ENCODE data around the gene SLC35E1.

Gene SLC35E1

GRCh38 chr19:16598848-16599247 lies 26.6 kb upstream of the SLC35E1 start:
- no peak for TF ChIP-seq CTCF (IDR thresholded peaks at IDR 0.05; ENCODE audit: low read depth, low read length)

DNA sequence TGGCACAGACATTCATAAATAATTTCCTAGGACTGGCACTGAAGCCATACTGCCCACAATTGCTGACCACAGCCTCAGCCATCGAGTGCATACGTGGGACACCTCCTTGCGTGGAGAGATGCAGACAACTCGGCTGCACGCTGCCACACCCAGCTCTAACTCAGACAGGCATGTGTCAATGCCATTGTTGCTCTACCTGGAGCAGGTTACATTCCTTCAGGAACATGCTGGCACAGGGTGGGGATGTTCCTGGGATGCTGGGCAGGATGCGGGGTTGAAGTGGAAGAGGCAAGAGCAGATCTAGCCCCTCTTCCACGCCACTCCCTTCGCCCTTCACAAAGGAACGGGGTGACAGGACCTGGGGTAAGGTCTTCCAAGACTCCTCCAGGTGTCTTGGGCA lies 24.2 kb upstream of the SLC35E1 start:
- no peak for TF ChIP-seq CTCF (IDR thresholded peaks at IDR 0.05; ENCODE audit: low read depth, low read length)
- no peak overlapping the region for H3K4me3 ChIP-seq (ENCODE audit: low read depth, low read length)

More at GRCh38 chr19:16598848-16599247, 26.6 kb upstream of the SLC35E1 start:
- H3K4me3 ChIP-seq (ENCODE audit: low read depth, low read length), result no peak overlapping the region

DNA sequence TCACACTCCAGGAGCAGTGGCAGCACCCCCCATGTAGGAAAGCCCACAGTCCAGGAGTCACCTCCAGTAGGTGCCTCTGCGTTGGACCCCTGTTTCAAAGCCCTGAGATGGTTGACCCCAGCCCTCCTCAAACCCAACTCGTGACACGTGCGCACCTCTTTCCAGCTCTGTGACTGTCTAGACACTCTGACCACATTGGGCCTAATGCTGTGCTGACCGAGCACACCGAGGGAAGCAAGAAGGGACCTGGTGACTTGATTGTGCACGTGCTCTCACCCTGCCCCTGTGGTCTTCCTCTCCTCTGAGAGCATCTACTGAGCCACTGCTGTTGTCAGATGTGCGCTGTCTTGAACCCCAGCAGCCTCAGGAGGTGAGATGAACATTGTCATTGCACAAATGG lies 22.9 kb upstream of the SLC35E1 start:
- H3K4me3 ChIP-seq (ENCODE audit: low read depth, low read length), result no peak overlapping the region
- TF ChIP-seq CTCF (IDR thresholded peaks at IDR 0.05; ENCODE audit: low read depth, low read length), result no peak

- TF ChIP-seq CTCF (IDR thresholded peaks at IDR 0.05; ENCODE audit: low read depth, low read length), result no peak
- no peak overlapping the region for H3K4me3 ChIP-seq (ENCODE audit: low read depth, low read length)
These were observed 22.5 kb upstream of the SLC35E1 start for GRCh38 chr19:16594681-16595091.

- H3K4me3 ChIP-seq (ENCODE audit: low read depth, low read length), result no peak overlapping the region
- no peak for TF ChIP-seq CTCF (IDR thresholded peaks at IDR 0.05; ENCODE audit: low read depth, low read length)
These were observed 21.9 kb upstream of the SLC35E1 start for GRCh38 chr19:16594131-16594586.

DNA sequence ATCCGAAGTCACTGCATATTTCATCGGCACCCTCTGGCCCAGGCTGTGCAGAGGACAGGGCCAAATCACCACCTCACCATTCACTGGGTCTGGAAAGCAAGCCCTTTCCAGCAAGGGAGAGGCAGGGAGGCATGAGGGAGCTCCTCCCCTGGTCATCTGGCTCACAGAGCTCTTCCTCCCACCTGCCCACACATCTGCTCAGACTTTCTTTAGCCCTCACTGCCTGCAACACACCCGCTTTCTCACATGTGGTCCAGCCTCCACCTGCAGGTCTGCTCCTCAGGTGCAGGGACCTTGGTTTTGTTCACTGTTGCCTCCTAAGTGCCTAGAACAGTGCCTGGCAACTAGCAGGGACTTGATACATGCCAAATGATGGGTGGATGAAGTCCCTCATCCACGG lies 21.0 kb upstream of the SLC35E1 start:
- no peak for TF ChIP-seq CTCF (IDR thresholded peaks at IDR 0.05; ENCODE audit: low read depth, low read length)
- no peak overlapping the region for H3K4me3 ChIP-seq (ENCODE audit: low read depth, low read length)

DNA sequence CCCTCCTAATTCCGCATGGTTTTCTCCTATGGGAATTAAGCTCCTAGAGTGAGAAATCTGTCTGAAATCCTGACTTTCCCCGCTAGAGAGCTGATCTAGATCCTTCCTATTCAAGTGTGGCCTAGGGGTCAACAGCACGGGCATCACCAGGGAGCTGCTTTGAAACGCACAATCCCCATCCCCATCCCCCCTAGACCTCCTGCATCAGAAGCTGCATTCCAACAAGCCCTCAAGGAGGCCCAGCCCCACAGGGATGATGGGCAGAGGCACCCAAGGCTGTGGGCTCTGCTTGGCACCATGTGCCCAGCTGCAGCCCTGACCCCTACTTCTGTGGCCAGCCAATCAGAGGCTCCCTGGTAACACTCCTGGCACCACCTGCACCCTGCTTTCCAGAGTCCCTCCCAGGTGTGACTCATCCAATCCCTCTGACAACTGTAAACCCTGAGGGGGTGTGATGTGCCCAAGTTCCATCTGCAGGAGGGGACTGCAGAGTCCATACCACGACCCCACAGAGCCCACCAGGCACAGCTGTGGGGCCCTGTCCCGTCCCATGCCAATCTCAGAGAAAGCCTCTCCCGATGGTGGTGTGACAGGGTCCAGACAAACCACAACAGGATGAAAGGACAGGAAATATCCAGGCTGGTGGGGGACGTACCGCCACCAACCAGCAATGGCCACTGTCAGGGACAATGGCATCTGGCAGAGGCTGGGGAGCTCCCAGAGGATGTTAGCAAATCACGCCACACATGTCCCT lies 19.8 kb upstream of the SLC35E1 start:
- H3K4me3 ChIP-seq (ENCODE audit: low read depth, low read length), result no peak overlapping the region
- no peak for TF ChIP-seq CTCF (IDR thresholded peaks at IDR 0.05; ENCODE audit: low read depth, low read length)

Data from WI38 (cell line).